ENCODE results near the gene COL5A1.

COL5A1 gene

GRCh38 chr9:134886413-134886913, 244.9 kb downstream of the COL5A1 start:
- no peak for DNase-seq

GRCh38 chr9:134887219-134887618, 245.6 kb downstream of the COL5A1 start:
- DNase-seq, result no peak

GRCh38 chr9:134887686-134888602, 246.3 kb downstream of the COL5A1 start:
- DNase-seq, result no peak

GRCh38 chr9:134888603-134889190, 247.1 kb downstream of the COL5A1 start:
- DNase-seq, result no peak

- no peak for DNase-seq
Observed at GRCh38 chr9:134889386-134890154, 248.0 kb downstream of the COL5A1 start.

GRCh38 chr9:134890155-134890495, 248.5 kb downstream of the COL5A1 start:
- no peak for DNase-seq

GRCh38 chr9:134891053-134891452, 249.4 kb downstream of the COL5A1 start:
- no peak for DNase-seq

- DNase-seq, result no peak
Observed at GRCh38 chr9:134891713-134892112, 250.1 kb downstream of the COL5A1 start.

- no peak for DNase-seq
Observed at GRCh38 chr9:134892221-134892620, 250.6 kb downstream of the COL5A1 start.

GRCh38 chr9:134892820-134893420, 251.3 kb downstream of the COL5A1 start:
- DNase-seq, result no peak

Data from NCI-H2171 (cell line).